ENCODE measurements around the gene CALML6. TPM values are rescaled to one million over a fixed set of nuclear protein-coding genes. Genes with fewer than 3 reads are reported as not detected.
A peak's percentile ranks its signal among the peaks of the same experiment; 100 is the strongest.

CALML6 gene
- total RNA-seq, 2 donors from 2014 or later: 1.0 to 4.3 TPM

- Histone ChIP-seq H3K36me3 (replicated peaks in 1 of 2; ENCODE audit: insufficient read depth in 1 of 2, low read depth in 2 of 2) (no peaks in the 10 kb centered on the region), H3K27ac (peak overlapping the region; percentile 76 to 96 (median 86)), H3K27me3 (no peaks in the 10 kb centered on the region), H3K9me3 (no peaks in the 10 kb centered on the region), H3K4me1 (peaks cover 57% of the 10 kb centered on the region), H3K4me3 (peak overlapping the region; percentile 31 to 88)
- TF ChIP-seq POLR2A (IDR thresholded peaks at IDR 0.05): no peak
- TF ChIP-seq CTCF (IDR thresholded peaks at IDR 0.05): no peak
- WGBS, 2 donors: 23 to 54% methylated on average over 21 of the region's 21 CpGs
- peak in 1 of 4 donors; percentile 29 for DNase-seq
- no peak for ATAC-seq
- intact Hi-C loops (cut with DNase I): no loop called here
Measured at GRCh38 chr1:1892079-1892762, 22.8 kb upstream of the CALML6 start.

GRCh38 chr1:1892763-1893120 is 22.3 kb upstream of the CALML6 start:
- no peak for TF ChIP-seq CTCF (IDR thresholded peaks at IDR 0.05)
- no peak for TF ChIP-seq POLR2A (IDR thresholded peaks at IDR 0.05)
- Histone ChIP-seq H3K36me3 (replicated peaks in 1 of 2; ENCODE audit: insufficient read depth in 1 of 2, low read depth in 2 of 2) (no peaks in the 10 kb centered on the region), H3K27ac (no peak overlapping the region), H3K27me3 (no peaks in the 10 kb centered on the region), H3K9me3 (no peaks in the 10 kb centered on the region), H3K4me3 (no peak overlapping the region), H3K4me1 (peaks cover 55% of the 10 kb centered on the region)
- no peak for ATAC-seq
- intact Hi-C loops (cut with DNase I): no loop called here
- WGBS, 2 donors: 73 to 85% methylated on average over 7 of the region's 7 CpGs
- DNase-seq: no peak

- H3K27me3 ChIP-seq: no peaks in the 10 kb centered on the region
- H3K9me3 ChIP-seq: no peaks in the 10 kb centered on the region
- no peak for ATAC-seq
- no peak for DNase-seq
- no peak overlapping the region for H3K27ac ChIP-seq
- H3K36me3 ChIP-seq (replicated peaks in 1 of 2; ENCODE audit: insufficient read depth in 1 of 2, low read depth in 2 of 2): no peaks in the 10 kb centered on the region
- intact Hi-C loops (cut with DNase I): no loop called here
- 87 to 88% methylated on average over 11 to 19 of the region's 19 CpGs for WGBS, 2 donors
- H3K4me1 ChIP-seq: peaks cover 48% of the 10 kb centered on the region
- TF ChIP-seq CTCF (IDR thresholded peaks at IDR 0.05): no peak
- TF ChIP-seq POLR2A (IDR thresholded peaks at IDR 0.05): no peak
- no peak overlapping the region for H3K4me3 ChIP-seq
Measured at GRCh38 chr1:1893291-1893985, 21.6 kb upstream of the CALML6 start.

GRCh38 chr1:1893997-1894353 is 21.1 kb upstream of the CALML6 start:
- ATAC-seq: no peak
- intact Hi-C loops (cut with DNase I): no loop called here
- H3K36me3 ChIP-seq (replicated peaks in 1 of 2; ENCODE audit: insufficient read depth in 1 of 2, low read depth in 2 of 2): no peaks in the 10 kb centered on the region
- TF ChIP-seq POLR2A (IDR thresholded peaks at IDR 0.05): no peak
- TF ChIP-seq CTCF (IDR thresholded peaks at IDR 0.05): no peak
- no peaks in the 10 kb centered on the region for H3K27me3 ChIP-seq
- no peak overlapping the region for H3K4me3 ChIP-seq
- WGBS, 2 donors: 60 to 95% methylated on average over 1 to 2 of the region's 2 CpGs
- H3K9me3 ChIP-seq: no peaks in the 10 kb centered on the region
- H3K27ac ChIP-seq: no peak overlapping the region
- DNase-seq: no peak
- peaks cover 42% of the 10 kb centered on the region for H3K4me1 ChIP-seq

Measured in body of pancreas (tissue), 4 donors.